Measurements from ENCODE around the gene SLC2A13.

DNA sequence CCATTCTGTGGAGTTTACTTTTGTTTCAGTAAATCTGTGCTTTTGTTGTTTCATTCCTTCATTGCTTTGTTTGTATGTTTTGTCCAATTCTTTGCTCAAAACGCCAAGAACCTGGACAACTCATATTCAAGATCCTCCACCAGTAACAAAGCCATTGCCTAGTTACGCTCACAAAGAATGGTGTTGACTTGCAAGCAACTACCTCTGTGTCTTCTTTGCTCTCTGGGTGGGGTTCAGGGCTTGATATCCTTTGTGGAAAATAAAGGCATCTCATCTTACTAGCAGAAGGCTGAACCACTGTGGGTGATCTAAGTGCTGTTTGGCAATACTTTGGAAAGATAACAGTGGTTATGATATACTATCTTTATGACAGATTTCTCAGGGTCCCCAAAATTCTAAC is 252.9 kb downstream of the SLC2A13 start:
- TF ChIP-seq CTCF (IDR thresholded peaks at IDR 0.05; ENCODE audit: insufficient read depth, low read length, poor library complexity, severe bottlenecking): no peak
- no peak for TF ChIP-seq EZH2phosphoT487 (conservative IDR thresholded peaks at IDR 0.05; ENCODE audit: low read length)
